ENCODE measurements around the gene CALU.

DNA sequence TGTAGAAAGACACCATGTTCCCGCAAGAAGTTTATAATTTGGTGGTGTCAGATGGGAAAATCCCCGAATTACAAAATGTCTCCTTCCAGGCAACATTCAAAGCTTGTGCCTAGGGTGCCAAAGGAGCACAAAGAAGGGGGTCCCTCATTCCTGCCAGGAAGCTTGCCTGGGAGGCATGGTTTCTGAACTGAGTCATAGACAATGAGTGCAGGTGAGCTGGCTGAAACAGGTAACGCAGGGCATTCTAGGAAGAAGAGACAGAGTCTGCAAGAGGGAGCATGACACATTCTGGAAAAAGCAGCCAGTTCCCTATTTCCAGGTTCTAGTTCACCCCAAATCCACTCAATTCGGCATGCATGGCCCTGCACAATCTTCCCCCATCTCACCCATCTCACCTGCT is 11.9 kb upstream of the CALU start:
- TF ChIP-seq, protein P1, sequence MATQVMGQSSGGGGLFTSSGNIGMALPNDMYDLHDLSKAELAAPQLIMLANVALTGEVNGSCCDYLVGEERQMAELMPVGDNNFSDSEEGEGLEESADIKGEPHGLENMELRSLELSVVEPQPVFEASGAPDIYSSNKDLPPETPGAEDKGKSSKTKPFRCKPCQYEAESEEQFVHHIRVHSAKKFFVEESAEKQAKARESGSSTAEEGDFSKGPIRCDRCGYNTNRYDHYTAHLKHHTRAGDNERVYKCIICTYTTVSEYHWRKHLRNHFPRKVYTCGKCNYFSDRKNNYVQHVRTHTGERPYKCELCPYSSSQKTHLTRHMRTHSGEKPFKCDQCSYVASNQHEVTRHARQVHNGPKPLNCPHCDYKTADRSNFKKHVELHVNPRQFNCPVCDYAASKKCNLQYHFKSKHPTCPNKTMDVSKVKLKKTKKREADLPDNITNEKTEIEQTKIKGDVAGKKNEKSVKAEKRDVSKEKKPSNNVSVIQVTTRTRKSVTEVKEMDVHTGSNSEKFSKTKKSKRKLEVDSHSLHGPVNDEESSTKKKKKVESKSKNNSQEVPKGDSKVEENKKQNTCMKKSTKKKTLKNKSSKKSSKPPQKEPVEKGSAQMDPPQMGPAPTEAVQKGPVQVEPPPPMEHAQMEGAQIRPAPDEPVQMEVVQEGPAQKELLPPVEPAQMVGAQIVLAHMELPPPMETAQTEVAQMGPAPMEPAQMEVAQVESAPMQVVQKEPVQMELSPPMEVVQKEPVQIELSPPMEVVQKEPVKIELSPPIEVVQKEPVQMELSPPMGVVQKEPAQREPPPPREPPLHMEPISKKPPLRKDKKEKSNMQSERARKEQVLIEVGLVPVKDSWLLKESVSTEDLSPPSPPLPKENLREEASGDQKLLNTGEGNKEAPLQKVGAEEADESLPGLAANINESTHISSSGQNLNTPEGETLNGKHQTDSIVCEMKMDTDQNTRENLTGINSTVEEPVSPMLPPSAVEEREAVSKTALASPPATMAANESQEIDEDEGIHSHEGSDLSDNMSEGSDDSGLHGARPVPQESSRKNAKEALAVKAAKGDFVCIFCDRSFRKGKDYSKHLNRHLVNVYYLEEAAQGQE (tag by site-specific recombination; IDR thresholded peaks at IDR 0.05): no peak
- TF ChIP-seq ZNF426 (tag by site-specific recombination; IDR thresholded peaks at IDR 0.05): no peak
- TF ChIP-seq, protein P2, sequence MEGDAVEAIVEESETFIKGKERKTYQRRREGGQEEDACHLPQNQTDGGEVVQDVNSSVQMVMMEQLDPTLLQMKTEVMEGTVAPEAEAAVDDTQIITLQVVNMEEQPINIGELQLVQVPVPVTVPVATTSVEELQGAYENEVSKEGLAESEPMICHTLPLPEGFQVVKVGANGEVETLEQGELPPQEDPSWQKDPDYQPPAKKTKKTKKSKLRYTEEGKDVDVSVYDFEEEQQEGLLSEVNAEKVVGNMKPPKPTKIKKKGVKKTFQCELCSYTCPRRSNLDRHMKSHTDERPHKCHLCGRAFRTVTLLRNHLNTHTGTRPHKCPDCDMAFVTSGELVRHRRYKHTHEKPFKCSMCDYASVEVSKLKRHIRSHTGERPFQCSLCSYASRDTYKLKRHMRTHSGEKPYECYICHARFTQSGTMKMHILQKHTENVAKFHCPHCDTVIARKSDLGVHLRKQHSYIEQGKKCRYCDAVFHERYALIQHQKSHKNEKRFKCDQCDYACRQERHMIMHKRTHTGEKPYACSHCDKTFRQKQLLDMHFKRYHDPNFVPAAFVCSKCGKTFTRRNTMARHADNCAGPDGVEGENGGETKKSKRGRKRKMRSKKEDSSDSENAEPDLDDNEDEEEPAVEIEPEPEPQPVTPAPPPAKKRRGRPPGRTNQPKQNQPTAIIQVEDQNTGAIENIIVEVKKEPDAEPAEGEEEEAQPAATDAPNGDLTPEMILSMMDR (tag by site-specific recombination; IDR thresholded peaks at IDR 0.05): no peak
- no peak for TF ChIP-seq ZNF174 (tag by site-specific recombination; IDR thresholded peaks at IDR 0.05)
- TF ChIP-seq, protein P3, sequence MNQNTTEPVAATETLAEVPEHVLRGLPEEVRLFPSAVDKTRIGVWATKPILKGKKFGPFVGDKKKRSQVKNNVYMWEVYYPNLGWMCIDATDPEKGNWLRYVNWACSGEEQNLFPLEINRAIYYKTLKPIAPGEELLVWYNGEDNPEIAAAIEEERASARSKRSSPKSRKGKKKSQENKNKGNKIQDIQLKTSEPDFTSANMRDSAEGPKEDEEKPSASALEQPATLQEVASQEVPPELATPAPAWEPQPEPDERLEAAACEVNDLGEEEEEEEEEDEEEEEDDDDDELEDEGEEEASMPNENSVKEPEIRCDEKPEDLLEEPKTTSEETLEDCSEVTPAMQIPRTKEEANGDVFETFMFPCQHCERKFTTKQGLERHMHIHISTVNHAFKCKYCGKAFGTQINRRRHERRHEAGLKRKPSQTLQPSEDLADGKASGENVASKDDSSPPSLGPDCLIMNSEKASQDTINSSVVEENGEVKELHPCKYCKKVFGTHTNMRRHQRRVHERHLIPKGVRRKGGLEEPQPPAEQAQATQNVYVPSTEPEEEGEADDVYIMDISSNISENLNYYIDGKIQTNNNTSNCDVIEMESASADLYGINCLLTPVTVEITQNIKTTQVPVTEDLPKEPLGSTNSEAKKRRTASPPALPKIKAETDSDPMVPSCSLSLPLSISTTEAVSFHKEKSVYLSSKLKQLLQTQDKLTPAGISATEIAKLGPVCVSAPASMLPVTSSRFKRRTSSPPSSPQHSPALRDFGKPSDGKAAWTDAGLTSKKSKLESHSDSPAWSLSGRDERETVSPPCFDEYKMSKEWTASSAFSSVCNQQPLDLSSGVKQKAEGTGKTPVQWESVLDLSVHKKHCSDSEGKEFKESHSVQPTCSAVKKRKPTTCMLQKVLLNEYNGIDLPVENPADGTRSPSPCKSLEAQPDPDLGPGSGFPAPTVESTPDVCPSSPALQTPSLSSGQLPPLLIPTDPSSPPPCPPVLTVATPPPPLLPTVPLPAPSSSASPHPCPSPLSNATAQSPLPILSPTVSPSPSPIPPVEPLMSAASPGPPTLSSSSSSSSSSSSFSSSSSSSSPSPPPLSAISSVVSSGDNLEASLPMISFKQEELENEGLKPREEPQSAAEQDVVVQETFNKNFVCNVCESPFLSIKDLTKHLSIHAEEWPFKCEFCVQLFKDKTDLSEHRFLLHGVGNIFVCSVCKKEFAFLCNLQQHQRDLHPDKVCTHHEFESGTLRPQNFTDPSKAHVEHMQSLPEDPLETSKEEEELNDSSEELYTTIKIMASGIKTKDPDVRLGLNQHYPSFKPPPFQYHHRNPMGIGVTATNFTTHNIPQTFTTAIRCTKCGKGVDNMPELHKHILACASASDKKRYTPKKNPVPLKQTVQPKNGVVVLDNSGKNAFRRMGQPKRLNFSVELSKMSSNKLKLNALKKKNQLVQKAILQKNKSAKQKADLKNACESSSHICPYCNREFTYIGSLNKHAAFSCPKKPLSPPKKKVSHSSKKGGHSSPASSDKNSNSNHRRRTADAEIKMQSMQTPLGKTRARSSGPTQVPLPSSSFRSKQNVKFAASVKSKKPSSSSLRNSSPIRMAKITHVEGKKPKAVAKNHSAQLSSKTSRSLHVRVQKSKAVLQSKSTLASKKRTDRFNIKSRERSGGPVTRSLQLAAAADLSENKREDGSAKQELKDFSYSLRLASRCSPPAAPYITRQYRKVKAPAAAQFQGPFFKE (tag by site-specific recombination; IDR thresholded peaks at IDR 0.05; ENCODE audit: borderline replicate concordance): no peak
- TF ChIP-seq ZNF121 (tag by site-specific recombination; IDR thresholded peaks at IDR 0.05): no peak
